ENCODE data around the gene ARFIP2. TPM values are rescaled to one million over a fixed set of nuclear protein-coding genes. Genes with fewer than 3 reads are reported as not detected.

Gene ARFIP2
- polyA plus RNA-seq, 1 of the 3 experiments (the other 2 are of a cell fraction) = 128 TPM

DNA sequence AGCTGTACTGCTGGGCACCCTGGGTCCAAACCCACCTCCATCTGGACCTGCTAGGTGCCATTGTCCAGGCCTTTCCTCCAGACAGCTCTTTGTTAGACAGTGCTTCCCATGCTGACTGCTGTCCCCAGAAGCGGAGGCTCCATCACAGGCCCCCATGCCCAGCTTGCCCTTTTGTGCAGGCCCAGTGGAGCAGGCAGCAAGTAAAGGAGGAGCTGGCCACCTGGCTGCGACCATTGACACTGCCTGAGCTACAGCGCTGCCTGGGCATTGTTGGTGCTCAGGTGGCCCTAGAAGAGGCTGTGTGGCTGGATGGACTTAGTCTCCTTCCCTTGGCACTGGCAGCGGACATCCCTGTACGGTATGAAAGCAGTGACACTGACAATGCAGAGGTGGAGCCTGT lies 17.4 kb upstream of the ARFIP2 start:
- Histone ChIP-seq H3K36me3 (replicated peaks in 1 of 2; ENCODE audit: control insufficient read depth in 1 of 2, insufficient read depth in 2 of 2, low read length in 1 of 2) (peaks cover 7 to 9% of the 10 kb centered on the region in 2 experiments), H3K27ac (ENCODE audit: low read depth in 2 of 2, low read length in 1 of 2) (no peak overlapping the region), H4K20me1 (ENCODE audit: insufficient read depth) (no peaks in the 10 kb centered on the region), H3K9ac (no peak overlapping the region), H3K4me1 (ENCODE audit: control insufficient read depth in 1 of 2, insufficient read depth in 2 of 2, low read depth in 1 of 2, low read length in 1 of 2) (no peaks in the 10 kb centered on the region), H3K9me3 (no peaks in the 10 kb centered on the region), H3K79me2 (ENCODE audit: insufficient read depth) (no peaks in the 10 kb centered on the region), H3F3A (replicated peaks; ENCODE audit: insufficient read depth) (no peaks in the 10 kb centered on the region), H2AFZ (ENCODE audit: low read depth) (no peak overlapping the region), H3K9me2 (no peaks in the 10 kb centered on the region), H3K27me3 (ENCODE audit: insufficient read depth) (no peaks in the 10 kb centered on the region), H3K4me3 (ENCODE audit: low read depth in 2 of 2, low read length in 1 of 2) (no peak overlapping the region), H3K4me2 (no peak overlapping the region)
- DNase-seq = no peak
- POLR2A ChIA-PET = interaction anchor here (1.8 kb wide), 1 partner anchor 17 kb away, joined by 4 read pairs; the partner anchor contains the start of genes ARFIP2 and TIMM10B
- CTCF ChIA-PET = interaction anchor here (1.0 to 5.5 kb wide), 4 partner anchors 8 to 135 kb away, joined by 3 to 29 read pairs (median 6); partner anchors contain the start of gene TIMM10B
- TF ChIP-seq RAD21 (IDR thresholded peaks at IDR 0.05; ENCODE audit: low read length) (no peak), EP300 (IDR thresholded peaks at IDR 0.05; ENCODE audit: borderline replicate concordance in 1 of 2, low read depth in 1 of 2, low read length in 1 of 2) (no peak), NFIC (IDR thresholded peaks at IDR 0.05; ENCODE audit: borderline replicate concordance) (no peak), SIN3A (IDR thresholded peaks at IDR 0.05; ENCODE audit: borderline replicate concordance, low read depth, low read length) (no peak), POLR2AphosphoS5 (IDR thresholded peaks at IDR 0.05; ENCODE audit: low read depth, low read length) (no peak), ELF1 (IDR thresholded peaks at IDR 0.05) (no peak), SMC3 (IDR thresholded peaks at IDR 0.05; ENCODE audit: low read depth, low read length) (no peak), MXI1 (IDR thresholded peaks at IDR 0.05; ENCODE audit: low read depth, low read length) (no peak), TEAD4 (IDR thresholded peaks at IDR 0.05; ENCODE audit: borderline replicate concordance, insufficient read depth) (no peak), EZH2phosphoT487 (IDR thresholded peaks at IDR 0.05; ENCODE audit: borderline replicate concordance, low read depth) (no peak), MEF2A (IDR thresholded peaks at IDR 0.05; ENCODE audit: borderline replicate concordance, low read depth) (no peak), GABPA (IDR thresholded peaks at IDR 0.05; ENCODE audit: low read depth) (no peak), GATA2 (CRISPR knock-in tag; IDR thresholded peaks at IDR 0.05) (no peak)
- TF ChIP-seq, protein P1, sequence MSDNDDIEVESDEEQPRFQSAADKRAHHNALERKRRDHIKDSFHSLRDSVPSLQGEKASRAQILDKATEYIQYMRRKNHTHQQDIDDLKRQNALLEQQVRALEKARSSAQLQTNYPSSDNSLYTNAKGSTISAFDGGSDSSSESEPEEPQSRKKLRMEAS (IDR thresholded peaks at IDR 0.05; ENCODE audit: low read depth) = no peak
- TF ChIP-seq, protein P2, sequence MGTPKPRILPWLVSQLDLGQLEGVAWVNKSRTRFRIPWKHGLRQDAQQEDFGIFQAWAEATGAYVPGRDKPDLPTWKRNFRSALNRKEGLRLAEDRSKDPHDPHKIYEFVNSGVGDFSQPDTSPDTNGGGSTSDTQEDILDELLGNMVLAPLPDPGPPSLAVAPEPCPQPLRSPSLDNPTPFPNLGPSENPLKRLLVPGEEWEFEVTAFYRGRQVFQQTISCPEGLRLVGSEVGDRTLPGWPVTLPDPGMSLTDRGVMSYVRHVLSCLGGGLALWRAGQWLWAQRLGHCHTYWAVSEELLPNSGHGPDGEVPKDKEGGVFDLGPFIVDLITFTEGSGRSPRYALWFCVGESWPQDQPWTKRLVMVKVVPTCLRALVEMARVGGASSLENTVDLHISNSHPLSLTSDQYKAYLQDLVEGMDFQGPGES (IDR thresholded peaks at IDR 0.05; ENCODE audit: low read depth, low read length) = no peak
- TF ChIP-seq, protein P3, sequence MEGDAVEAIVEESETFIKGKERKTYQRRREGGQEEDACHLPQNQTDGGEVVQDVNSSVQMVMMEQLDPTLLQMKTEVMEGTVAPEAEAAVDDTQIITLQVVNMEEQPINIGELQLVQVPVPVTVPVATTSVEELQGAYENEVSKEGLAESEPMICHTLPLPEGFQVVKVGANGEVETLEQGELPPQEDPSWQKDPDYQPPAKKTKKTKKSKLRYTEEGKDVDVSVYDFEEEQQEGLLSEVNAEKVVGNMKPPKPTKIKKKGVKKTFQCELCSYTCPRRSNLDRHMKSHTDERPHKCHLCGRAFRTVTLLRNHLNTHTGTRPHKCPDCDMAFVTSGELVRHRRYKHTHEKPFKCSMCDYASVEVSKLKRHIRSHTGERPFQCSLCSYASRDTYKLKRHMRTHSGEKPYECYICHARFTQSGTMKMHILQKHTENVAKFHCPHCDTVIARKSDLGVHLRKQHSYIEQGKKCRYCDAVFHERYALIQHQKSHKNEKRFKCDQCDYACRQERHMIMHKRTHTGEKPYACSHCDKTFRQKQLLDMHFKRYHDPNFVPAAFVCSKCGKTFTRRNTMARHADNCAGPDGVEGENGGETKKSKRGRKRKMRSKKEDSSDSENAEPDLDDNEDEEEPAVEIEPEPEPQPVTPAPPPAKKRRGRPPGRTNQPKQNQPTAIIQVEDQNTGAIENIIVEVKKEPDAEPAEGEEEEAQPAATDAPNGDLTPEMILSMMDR (IDR thresholded peaks at IDR 0.05) = no peak
- 94% methylated on average over 3 of the region's 5 CpGs for WGBS (ENCODE audit: low lambda C conversion rate)
